NT2/D1 (cell line): ENCODE data around the gene GALNT18.

ENCODE experiments used
- DNase-seq: peaks from one replicate; pipeline ENCODE4 v3.0.0-alpha.2; 2011; ENCODE audit warnings: low read depth, low spot score
- H3K27me3 ChIP-seq: 2 replicates; pipeline ENCODE4 v1.6.0; 2011; ENCODE audit warnings: mild to moderate bottlenecking; ENCODE audit not compliant: insufficient read length, insufficient read depth
- H3K36me3 ChIP-seq: 2 replicates; pipeline ENCODE4 v1.6.1; 2011; ENCODE audit warnings: mild to moderate bottlenecking, low read length, mixed read lengths; ENCODE audit not compliant: insufficient read depth, insufficient read length
- H3K4me1 ChIP-seq: 2 replicates; pipeline ENCODE4 v1.5.1; 2011; ENCODE audit not compliant: insufficient read depth, insufficient read length
- H3K4me3 ChIP-seq: 2 replicates; pipeline ENCODE4 v1.5.1; 2011; ENCODE audit warnings: low read depth; ENCODE audit not compliant: insufficient read length
- H3K9ac ChIP-seq: 2 replicates; pipeline ENCODE4 v1.6.0; 2011; ENCODE audit warnings: low read depth; ENCODE audit not compliant: insufficient read length
- H3K9me3 ChIP-seq: 2 replicates; pipeline ENCODE4 v1.5.1; 2011; ENCODE audit warnings: mild to moderate bottlenecking, low read length; ENCODE audit not compliant: insufficient read depth
- SUZ12 ChIP-seq: IDR thresholded peaks from 2 replicates; pipeline ENCODE4 v1.6.1; 2011; ENCODE audit not compliant: insufficient read length, insufficient read depth; ENCODE audit errors: extremely low read depth
- YY1 ChIP-seq: IDR thresholded peaks from 2 replicates; pipeline ENCODE4 v1.6.1; 2011; ENCODE audit not compliant: insufficient read length, insufficient read depth
- ZNF274 ChIP-seq: IDR thresholded peaks from 2 replicates; pipeline ENCODE4 v1.6.1; 2011; ENCODE audit warnings: mild to moderate bottlenecking, low read depth, low read length

The GALNT18 gene

DNA sequence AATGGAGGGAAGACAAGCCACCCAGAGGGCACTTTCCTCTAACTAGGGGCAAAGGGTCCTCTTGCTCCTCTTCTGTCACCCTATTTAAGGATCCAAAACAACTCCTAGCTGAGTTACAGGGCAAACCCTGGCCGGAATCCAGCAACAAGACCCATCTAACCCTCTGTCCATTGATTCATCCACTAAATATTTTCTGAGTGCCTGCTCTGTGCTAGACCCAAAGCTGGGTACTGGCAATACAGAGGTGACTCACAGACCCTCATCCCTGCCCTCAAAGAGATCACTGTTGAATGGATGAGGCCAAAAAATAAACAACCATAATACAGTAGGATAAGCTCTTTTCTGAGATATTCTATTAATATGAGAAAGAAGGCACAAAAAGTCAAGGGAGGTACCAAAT lies 4.3 kb upstream of the GALNT18 start:
- Histone ChIP-seq H3K4me3 (no peak overlapping the region), H3K27me3 (peaks cover 14% of the 10 kb centered on the region), H3K9me3 (no peaks in the 10 kb centered on the region), H3K36me3 (no peaks in the 10 kb centered on the region), H3K4me1 (no peaks in the 10 kb centered on the region), H3K9ac (no peak overlapping the region)
- TF ChIP-seq ZNF274 (no peak), SUZ12 (no peak), YY1 (no peak)
- DNase-seq, result no peak

GRCh38 chr11:11624926-11625325 lies 3.1 kb upstream of the GALNT18 start:
- Histone ChIP-seq H3K4me3 (no peak overlapping the region), H3K36me3 (no peaks in the 10 kb centered on the region), H3K9me3 (no peaks in the 10 kb centered on the region), H3K27me3 (peaks cover 19% of the 10 kb centered on the region), H3K9ac (no peak overlapping the region), H3K4me1 (no peaks in the 10 kb centered on the region)
- no peak for TF ChIP-seq SUZ12
- no peak for TF ChIP-seq YY1
- TF ChIP-seq ZNF274, result no peak
- no peak for DNase-seq

DNA sequence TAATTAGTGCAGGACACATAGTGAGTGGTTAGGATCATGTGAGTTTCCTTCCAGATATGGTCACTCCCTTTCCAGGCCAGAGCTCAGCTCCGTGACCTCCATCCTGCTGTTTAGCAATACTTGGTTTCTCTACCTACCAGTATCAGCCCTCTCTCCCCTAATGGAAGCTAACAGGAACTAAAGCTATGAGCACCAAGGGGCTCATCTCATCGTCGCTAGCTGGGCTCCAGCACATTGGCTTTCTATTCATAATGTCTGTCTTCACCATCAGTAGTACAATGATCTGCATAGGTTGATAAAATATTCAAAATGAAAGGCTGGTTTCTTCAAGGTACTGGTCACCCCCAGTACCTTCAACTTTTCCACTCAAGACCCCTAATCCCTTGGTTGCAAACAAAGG lies 2.4 kb upstream of the GALNT18 start:
- Histone ChIP-seq H3K4me1 (no peaks in the 10 kb centered on the region), H3K36me3 (no peaks in the 10 kb centered on the region), H3K27me3 (peaks cover 26% of the 10 kb centered on the region), H3K9me3 (no peaks in the 10 kb centered on the region), H3K4me3 (no peak overlapping the region), H3K9ac (no peak overlapping the region)
- no peak for TF ChIP-seq YY1
- no peak for TF ChIP-seq ZNF274
- no peak for TF ChIP-seq SUZ12
- no peak for DNase-seq

DNA sequence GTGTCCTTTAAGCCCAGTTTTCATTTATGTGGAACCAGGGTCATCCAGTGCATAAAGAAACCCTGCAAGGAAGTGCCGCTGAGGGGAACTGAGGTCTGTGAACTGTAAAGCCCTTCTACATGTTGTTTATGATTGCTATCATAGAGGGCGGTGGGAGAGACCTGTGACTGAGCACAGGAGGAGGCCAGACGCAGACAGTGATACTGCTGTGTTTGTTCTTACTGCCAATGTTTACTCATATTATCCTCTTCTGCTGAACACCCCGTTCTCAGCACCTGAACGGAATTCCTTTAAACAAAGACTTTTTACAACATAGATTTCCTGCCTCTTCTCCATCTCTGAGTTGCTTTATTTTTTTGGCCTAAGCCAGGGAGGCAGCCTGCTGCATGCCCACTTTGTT lies 967 bp upstream of the GALNT18 start:
- no peaks in the 10 kb centered on the region for H3K9me3 ChIP-seq
- no peaks in the 10 kb centered on the region for H3K36me3 ChIP-seq
- no peaks in the 10 kb centered on the region for H3K4me1 ChIP-seq
- TF ChIP-seq ZNF274 (no peak), YY1 (no peak), SUZ12 (no peak)
- H3K9ac ChIP-seq, result no peak overlapping the region
- H3K4me3 ChIP-seq, result no peak overlapping the region
- peaks cover 27% of the 10 kb centered on the region for H3K27me3 ChIP-seq
- DNase-seq, result no peak

DNA sequence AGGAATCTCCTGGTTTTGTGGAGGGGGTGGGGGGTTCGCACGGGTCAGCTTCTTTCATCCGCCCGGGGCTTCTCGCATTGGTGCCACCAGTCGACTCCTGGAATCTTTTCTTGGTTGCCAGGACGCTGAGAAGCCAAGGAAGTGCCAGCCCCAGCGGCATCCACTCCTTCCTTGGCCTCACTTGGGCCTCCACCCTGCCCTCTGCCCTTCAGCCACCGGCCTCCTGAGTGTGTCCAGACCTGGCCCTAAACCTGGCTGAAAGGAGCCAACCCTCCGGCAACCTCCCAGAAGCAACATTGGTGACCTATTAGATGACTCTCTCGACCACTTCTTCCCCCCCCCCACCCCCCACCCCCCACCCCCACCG lies 518 bp upstream of the GALNT18 start:
- Histone ChIP-seq H3K4me3 (peak overlapping the region; percentile 24), H3K9ac (peak overlapping the region; percentile 42), H3K36me3 (no peaks in the 10 kb centered on the region), H3K4me1 (no peaks in the 10 kb centered on the region), H3K9me3 (no peaks in the 10 kb centered on the region), H3K27me3 (peaks cover 27% of the 10 kb centered on the region)
- no peak for TF ChIP-seq SUZ12
- TF ChIP-seq YY1, result no peak
- TF ChIP-seq ZNF274, result no peak
- DNase-seq, result no peak

GRCh38 chr11:11620921-11621572 lies 758 bp downstream of the GALNT18 start:
- Histone ChIP-seq H3K27me3 (peaks cover 27% of the 10 kb centered on the region), H3K36me3 (no peaks in the 10 kb centered on the region), H3K9me3 (no peaks in the 10 kb centered on the region), H3K4me1 (no peaks in the 10 kb centered on the region), H3K4me3 (peak overlapping the region; percentile 71), H3K9ac (peak overlapping the region; percentile 69)
- no peak for TF ChIP-seq SUZ12
- TF ChIP-seq ZNF274, result no peak
- DNase-seq, result no peak

- Histone ChIP-seq H3K36me3 (no peaks in the 10 kb centered on the region), H3K4me3 (peak overlapping the region; percentile 71), H3K9ac (peak overlapping the region; percentile 69), H3K4me1 (no peaks in the 10 kb centered on the region), H3K9me3 (no peaks in the 10 kb centered on the region), H3K27me3 (peaks cover 27% of the 10 kb centered on the region)
- TF ChIP-seq YY1, result no peak
- no peak for TF ChIP-seq ZNF274
- TF ChIP-seq SUZ12, result no peak
- DNase-seq, result no peak
These were observed 1.5 kb downstream of the GALNT18 start for GRCh38 chr11:11620173-11620920.
